Stimulated activated CD4-positive, alpha-beta T cell treated with anti-CD3 and anti-CD28 coated beads, Interleukin-1b, Interleukin-23, amount 100 ng/mL, for 24 hours (primary cell): ENCODE data around the gene BSCL2.
"Not testable (repeated sequence)": the region's sequence is repeated elsewhere in the genome, so short reads cannot be mapped to it uniquely, and the experiment has no call there.

Experiments used
- DNase-seq, 4 experiments: peaks; one replicate each; pipeline ENCODE4 v3.0.0-alpha.2; 2020; ENCODE audit warnings: low read depth in 4 of 4, low spot score in 1 of 4

The BSCL2 gene

GRCh38 chr11:62719302-62719978, 12.2 kb upstream of the BSCL2 start:
- no peak for DNase-seq

GRCh38 chr11:62716816-62717215, 9.6 kb upstream of the BSCL2 start:
- DNase-seq, result no peak

GRCh38 chr11:62716206-62716605, 9.0 kb upstream of the BSCL2 start:
- no peak for DNase-seq

- no peak for DNase-seq
Observed at GRCh38 chr11:62715150-62716130, 8.2 kb upstream of the BSCL2 start.

DNA sequence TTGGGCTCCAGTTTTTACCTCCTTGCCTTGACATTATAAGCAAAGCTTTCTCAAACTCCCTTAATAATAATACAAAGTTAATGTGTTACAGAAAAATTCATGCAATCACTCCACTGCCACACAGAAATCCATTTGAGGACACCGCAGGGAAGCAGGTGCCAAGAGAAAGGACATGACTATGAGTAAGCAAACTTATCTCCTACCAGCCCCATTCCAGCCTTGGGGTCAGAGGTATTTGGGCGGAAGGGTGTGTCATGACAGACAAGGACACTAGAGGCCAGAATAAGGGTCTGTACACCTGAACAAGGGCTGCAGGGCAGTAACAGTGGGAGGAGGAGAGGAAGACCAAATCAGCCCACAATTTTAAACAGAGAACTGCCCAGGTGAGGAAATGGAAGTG, 6.1 kb upstream of the BSCL2 start:
- DNase-seq, result no peak

DNA sequence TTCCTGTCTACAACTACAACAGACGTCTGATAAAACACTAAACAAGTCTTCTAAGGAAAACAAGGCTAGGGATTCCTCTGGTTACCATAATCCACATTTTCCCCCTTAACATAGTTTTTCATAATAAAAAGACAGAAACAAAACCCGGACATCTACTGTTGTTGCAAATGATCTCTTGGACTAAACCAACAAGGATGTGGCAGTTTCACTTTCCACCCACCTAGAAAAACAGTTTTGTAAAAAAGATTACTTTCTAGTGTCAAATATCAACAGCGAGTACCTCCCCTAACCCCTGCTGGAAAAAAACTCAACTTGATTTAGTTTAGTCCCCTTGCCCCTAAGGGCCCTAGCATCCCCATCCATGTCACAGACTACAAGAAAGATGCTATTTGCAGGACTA, 5.6 kb upstream of the BSCL2 start:
- no peak for DNase-seq

DNA sequence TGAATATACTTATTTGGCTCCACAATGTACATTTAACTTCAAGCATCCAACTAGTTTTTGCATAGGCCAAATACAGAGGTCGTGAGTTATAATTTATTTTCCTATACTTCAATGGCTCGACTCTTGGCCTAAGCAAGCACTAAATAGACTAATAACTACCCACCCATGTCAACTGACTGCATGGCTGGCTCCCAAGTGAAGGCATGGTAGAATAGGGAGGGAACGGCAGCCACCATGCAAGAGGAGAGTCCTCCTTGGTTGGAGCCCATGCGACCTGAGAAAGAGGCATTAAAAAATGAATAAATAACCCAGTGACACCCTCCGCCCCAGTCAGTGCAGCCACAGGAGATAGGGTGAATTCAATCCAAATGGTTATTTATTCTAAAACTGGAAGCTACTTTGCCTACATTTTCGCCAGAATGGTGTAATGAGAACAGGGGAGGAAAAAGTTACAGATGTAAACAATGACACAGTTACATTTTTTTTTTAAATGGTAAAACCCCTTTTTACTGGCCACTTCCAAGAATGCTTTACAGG, 5.1 kb upstream of the BSCL2 start:
- no peak for DNase-seq

GRCh38 chr11:62710001-62710345, 2.7 kb upstream of the BSCL2 start:
- peak in 1 of 4 experiments; percentile 9 for DNase-seq

DNA sequence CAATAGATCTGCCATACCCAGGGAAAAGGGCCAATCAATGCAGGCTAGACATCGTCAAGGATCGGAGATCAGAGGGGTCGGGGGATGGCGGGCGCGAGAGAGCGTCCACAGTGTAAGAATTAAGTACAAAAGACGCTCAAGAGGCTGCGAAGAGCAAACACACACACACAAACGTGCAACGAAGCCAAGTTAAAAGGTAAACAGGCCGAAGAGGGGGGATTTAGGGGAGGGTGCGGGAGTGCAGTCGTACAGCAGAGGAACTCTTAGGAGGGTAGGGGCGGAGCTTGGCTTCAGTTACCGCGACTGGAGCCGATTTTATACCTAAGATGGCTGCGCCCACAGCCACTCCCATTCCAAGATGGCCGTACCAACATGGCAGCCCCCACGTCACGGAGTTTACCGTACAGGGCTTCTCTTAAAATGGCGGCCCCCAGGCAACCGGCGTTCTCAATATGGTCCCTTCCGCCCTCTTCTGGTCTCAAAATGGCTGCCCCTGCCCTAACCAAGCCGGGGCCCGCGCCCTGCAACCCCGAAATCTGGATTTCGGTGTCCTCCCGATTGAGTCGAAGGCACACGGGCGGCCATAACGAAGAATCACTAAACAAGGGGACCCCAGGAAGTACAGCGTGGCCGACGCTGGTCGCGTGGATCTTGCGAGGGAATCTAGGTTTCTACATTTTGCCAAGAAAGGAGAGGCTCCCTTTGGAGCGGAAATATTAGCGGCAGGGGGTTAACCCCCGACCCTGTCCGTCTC, 2.2 kb upstream of the BSCL2 start:
- DNase-seq, result peak; percentile 79 to 94 (median 88)

- peak in 3 of 4 experiments; percentile 18 to 37 (median 21) for DNase-seq
Observed at GRCh38 chr11:62708793-62709192, 1.6 kb upstream of the BSCL2 start.

DNA sequence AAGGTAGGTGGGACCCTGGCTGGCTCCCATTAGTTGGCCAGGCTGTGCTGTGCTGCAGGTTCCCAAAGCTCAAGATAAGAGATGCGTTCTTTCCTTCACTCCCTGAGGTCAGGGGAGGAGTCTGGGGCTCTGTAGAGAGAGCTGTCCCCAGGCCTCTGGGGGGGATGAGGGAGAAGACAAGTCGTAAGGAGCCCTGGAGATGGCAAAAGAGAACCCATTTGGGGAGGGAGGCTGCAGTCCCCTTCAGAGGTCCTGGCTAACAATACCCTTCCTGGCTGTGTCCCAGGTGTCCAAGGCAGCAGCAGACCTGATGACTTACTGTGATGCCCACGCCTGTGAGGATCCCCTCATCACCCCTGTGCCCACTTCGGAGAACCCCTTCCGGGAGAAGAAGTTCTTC, 1.2 kb upstream of the BSCL2 start:
- no peak for DNase-seq

GRCh38 chr11:62706850-62707247, 375 bp downstream of the BSCL2 start:
- DNase-seq, result no peak

GRCh38 chr11:62705880-62706849, 1.1 kb downstream of the BSCL2 start:
- peak; percentile 87 to 94 (median 90) for DNase-seq

- no peak for DNase-seq
Observed at GRCh38 chr11:62705413-62705812, 1.8 kb downstream of the BSCL2 start.

DNA sequence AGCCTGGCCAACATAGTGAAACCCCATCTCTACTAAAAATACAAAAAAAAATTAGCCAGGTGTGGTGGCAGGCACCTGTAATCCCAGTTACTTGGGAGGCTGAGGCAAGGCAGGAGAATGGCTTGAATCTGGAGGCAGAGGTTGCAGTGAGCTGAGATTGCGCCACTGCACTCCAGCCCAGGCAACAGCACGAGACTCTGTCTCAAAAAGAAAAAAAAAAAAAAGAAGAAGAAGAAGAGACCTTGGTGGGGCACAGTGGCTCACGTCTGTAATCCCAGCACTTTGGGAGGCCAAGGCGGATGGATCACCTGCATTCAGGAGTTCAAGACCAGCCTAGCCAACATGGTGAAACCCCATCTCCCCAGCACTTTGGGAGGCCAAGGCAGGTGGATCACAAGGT, 3.3 kb downstream of the BSCL2 start:
- not testable (repeated sequence) for DNase-seq

- no peak for DNase-seq
Observed at GRCh38 chr11:62702246-62702645, 5.0 kb downstream of the BSCL2 start.

DNA sequence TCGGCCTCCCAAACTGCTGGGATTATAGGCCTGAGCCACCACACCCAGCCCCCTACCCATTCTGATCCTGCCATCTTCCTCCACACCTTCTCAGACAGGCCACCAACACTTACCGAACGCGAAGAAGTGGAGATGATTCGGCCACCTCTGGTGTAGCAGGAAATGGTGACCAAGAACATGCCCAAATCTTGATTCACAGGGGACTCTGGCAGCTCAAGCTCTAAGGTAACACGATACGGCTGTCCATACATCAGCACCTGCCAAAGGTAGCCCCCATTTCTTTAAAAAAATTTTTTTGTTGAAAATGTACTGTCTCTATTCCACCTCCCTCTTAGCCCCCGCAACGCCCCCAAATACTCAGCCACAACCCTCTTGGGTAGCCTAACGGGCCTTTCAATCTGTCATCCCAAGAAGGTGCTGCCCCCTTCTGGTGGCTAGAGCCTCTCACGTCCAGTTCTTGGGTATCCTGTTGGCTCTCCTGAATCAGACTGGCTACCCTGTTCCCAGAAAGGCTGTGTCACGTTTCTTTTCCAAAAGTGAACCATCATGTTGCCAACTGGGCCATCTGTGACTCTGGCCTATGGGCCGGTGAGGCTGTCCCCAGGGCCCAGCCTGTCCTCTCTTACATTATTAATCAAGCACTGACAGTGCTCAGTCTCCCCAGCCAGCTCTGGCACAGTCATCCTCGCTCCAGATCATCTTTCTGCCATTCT, 12.6 kb downstream of the BSCL2 start:
- DNase-seq, result peak in 3 of 4 experiments; percentile 52 to 63 (median 62)

- not testable (repeated sequence) for DNase-seq
Observed at GRCh38 chr11:62693624-62694023, 13.6 kb downstream of the BSCL2 start.

GRCh38 chr11:62689421-62690183, 17.6 kb downstream of the BSCL2 start, which contains the start of gene LRRN4CL:
Gene LRRN4CL, minus strand, starts transcription at chr11:62689530. Its CDS starts 1,022 bp downstream, at chr11:62688508.
- DNase-seq, result no peak
